Measurements from ENCODE around the gene MBNL1.
"Not testable (repeated sequence)": the region's sequence is repeated elsewhere in the genome, so short reads cannot be mapped to it uniquely, and the experiment has no call there.

Gene MBNL1

DNA sequence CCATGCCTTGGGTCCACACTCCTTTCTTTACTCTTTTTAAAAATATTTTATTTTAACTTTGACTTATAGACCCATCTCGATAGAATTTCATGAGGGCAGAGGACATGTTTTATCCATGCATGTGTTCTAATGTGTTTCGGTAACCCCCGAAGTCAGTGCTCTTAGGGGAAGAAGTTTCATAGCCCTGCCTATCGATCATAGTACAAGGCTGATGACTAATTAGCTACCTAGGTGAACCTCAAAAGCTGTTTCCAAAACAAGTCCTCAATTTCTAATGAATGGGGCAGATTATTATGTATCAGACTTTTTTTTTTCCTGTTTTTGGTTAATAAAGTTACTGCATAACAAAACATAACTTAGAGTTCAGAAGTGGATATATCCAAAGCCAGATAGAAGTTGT is 82.0 kb downstream of the MBNL1 start:
- no peak for DNase-seq
- Mint-ChIP-seq H3K27me3 (no peaks in the 10 kb centered on the region), H3K27ac (no peak overlapping the region), H3K36me3 (peaks cover 42% of the 10 kb centered on the region), H3K9me3 (no peaks in the 10 kb centered on the region), H3K4me3 (no peak overlapping the region), H3K4me1 (peaks cover 23% of the 10 kb centered on the region)
- CTCF ChIA-PET, result no interaction called here

DNA sequence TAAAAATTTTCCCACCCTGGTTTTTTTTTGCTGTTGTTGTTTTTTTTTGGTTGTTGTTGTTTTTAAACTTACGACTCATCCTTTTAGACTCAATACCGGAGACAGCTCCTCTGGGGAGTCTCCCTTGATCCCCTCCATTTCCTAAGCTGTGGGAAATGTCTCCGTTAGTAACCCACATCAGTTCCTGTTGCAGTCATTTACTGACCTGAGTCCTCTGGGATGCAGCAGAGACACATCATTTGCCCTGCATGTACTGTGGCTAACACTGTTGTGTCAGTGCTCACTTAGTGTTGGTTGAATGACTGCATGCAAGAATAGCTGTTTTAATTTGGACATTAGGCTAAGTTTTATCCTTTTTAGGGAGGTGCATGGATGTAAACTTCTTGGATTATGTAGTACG is 83.8 kb downstream of the MBNL1 start:
- H3K9me3 Mint-ChIP-seq, result no peaks in the 10 kb centered on the region
- no peaks in the 10 kb centered on the region for H3K27me3 Mint-ChIP-seq
- DNase-seq, result no peak
- peak overlapping the region; percentile 35 for H3K27ac Mint-ChIP-seq
- H3K4me3 Mint-ChIP-seq, result no peak overlapping the region
- H3K4me1 Mint-ChIP-seq, result peaks cover 30% of the 10 kb centered on the region
- CTCF ChIA-PET, result interaction anchor here (0.6 kb wide), 1 partner anchor 303 kb away, joined by 3 read pairs; no protein-coding TSS in a partner anchor
- H3K36me3 Mint-ChIP-seq, result peaks cover 42% of the 10 kb centered on the region

DNA sequence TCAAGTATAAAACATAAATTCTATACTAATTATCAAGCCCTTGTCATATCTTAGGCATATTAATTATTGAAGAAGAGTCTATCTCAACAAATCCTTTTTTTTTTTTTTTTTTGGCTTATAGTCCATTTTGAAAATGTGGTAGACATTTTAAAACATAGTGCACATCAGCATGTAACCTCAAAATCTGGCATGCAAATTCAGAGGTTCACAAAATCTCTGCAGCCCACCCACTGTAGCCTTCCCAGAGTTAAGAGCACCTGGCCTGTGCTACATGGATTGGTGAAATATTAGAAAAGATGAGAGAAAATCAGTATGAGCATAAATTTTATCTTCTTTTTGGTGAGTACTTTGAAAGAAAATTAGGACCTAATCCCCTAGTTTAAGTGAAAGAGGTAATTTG is 84.8 kb downstream of the MBNL1 start:
- H3K36me3 Mint-ChIP-seq, result peaks cover 44% of the 10 kb centered on the region
- no peaks in the 10 kb centered on the region for H3K9me3 Mint-ChIP-seq
- no peak for DNase-seq
- no peak overlapping the region for H3K4me3 Mint-ChIP-seq
- CTCF ChIA-PET, result no interaction called here
- H3K27me3 Mint-ChIP-seq, result no peaks in the 10 kb centered on the region
- peaks cover 37% of the 10 kb centered on the region for H3K4me1 Mint-ChIP-seq
- H3K27ac Mint-ChIP-seq, result no peak overlapping the region

DNA sequence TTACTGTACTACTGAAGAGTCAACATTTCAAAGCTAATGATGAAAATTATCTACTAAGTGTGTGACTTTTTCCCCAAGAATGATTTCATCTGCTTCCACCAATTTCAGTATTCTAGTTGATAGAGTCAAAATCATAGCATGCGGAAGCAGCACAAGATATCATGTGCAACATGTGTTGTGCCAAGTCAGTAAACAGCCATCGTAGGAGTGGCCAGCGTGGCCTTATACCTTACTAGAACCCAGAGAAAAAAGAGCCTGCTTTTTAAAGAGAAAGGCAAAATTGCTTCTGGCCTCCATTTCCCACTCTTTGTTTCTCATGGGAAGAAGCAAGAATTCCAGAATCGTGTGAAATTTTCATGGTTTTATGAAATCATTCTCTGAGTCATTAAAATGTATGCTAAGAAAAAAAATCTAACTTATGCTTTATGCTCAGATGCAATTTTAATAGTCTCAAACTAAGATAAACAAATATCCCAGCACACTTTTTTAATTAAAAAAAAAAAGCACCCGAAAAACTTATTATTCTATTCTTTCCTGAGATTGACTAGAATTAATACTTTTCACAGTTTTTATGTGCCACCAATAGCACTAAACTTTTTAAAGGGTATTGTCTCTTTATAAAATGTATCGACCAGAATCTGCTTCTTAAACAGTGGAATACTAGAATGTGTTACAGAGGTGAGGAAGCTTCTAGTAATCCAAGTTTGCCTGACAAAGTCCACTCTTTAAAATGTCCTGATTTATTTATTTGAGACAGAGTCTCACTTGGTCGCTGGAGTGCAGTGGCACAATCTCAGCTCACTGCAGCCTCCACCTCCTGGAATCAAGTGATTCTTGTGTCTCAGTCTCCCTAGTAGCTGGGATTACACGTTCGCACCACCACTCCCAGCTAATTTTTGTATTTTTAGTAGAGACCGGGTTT is 87.3 kb downstream of the MBNL1 start:
- Mint-ChIP-seq H3K27ac (no peak overlapping the region), H3K9me3 (no peaks in the 10 kb centered on the region), H3K27me3 (no peaks in the 10 kb centered on the region), H3K36me3 (peaks cover 53% of the 10 kb centered on the region), H3K4me3 (no peak overlapping the region), H3K4me1 (peaks cover 44% of the 10 kb centered on the region)
- DNase-seq, result no peak
- CTCF ChIA-PET, result no interaction called here

DNA sequence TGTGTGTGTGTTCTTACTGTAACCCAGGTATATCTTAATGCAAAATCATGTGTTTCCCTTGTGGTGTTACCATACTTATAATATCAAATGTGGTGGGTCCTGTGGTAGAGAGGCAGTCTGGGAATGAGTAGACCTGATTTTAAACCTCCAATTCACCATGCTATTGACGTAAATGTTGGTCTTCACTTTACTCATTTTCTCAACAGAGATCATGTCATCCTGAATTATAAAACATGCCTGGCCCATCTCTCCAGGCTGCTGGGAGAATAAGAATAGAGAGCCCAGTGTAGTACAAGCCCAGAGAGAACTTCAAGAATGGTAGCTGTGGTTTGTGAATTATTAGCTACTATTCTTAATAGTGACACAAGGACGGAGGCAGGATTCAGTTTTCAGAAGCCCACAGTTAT is 88.1 kb downstream of the MBNL1 start:
- H3K4me3 Mint-ChIP-seq, result no peak overlapping the region
- H3K27ac Mint-ChIP-seq, result peak overlapping the region; percentile 71
- H3K9me3 Mint-ChIP-seq, result no peaks in the 10 kb centered on the region
- CTCF ChIA-PET, result no interaction called here
- no peak for DNase-seq
- peaks cover 54% of the 10 kb centered on the region for H3K36me3 Mint-ChIP-seq
- H3K27me3 Mint-ChIP-seq, result no peaks in the 10 kb centered on the region
- H3K4me1 Mint-ChIP-seq, result peaks cover 45% of the 10 kb centered on the region

DNA sequence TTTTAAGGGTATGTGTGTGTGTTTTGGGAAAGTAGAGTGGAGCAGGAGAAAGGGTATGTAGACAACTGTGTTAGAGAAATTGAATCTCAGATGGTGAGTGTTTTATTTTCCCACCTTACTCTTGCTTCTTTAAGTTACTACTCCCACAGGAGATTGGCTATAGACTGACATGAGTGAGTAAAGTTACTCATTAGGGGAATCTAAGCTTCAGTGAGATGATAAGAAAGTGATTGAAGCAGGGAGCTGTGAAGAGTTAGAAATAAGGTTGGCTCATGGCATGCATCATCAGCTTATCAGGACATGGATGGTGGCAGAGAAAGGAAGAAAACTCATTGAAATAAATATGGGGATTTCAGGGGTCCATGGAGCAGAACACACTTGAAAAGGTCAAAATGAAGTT is 88.9 kb downstream of the MBNL1 start:
- Mint-ChIP-seq H3K27ac (peak overlapping the region; percentile 75), H3K9me3 (no peaks in the 10 kb centered on the region), H3K36me3 (peaks cover 50% of the 10 kb centered on the region), H3K4me1 (peaks cover 45% of the 10 kb centered on the region), H3K4me3 (no peak overlapping the region), H3K27me3 (no peaks in the 10 kb centered on the region)
- CTCF ChIA-PET, result interaction anchor here (1.4 kb wide), 1 partner anchor 11 kb away, joined by 3 read pairs; no protein-coding TSS in a partner anchor
- no peak for DNase-seq

DNA sequence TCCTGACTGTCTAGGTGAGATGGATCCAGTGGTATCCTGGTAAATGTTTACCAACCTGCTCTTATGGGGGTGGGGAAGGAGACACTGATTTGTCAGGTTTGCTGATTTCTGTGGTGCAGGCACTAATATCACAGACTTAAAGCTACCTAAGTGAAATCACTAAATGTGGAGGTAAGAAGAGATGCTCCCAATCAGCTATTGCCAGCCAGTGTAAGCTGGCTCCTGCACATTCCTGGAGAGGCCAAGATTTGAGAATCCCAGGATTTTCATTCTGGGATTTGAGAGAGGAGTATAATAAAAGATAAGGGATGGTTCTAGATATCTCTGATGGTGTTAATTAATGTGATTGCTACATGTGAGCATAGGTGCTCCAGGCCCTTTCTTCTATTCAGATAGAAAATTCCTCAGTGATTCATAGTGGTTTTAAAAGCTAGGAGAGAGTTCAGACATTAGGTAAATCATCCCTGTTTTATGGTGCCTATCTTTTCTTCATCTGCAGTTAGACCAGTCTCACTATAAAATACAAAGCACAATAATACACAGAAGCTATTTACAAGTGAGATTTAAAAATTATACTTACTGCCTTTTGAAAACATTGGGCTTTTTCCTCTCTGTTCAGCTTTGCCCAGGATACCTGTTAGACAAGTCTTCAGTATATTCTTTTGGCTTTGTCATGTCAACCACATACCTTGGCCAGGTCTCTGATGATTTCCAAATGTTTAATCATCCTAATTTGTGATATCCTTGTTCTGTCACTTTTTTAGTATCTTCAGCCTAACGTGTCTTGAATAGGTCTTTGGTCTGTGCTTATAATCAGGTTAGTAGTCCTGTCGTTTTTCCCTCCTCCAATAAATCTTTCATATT is 90.9 kb downstream of the MBNL1 start:
- H3K27ac Mint-ChIP-seq, result no peak overlapping the region
- no peaks in the 10 kb centered on the region for H3K27me3 Mint-ChIP-seq
- H3K4me3 Mint-ChIP-seq, result no peak overlapping the region
- H3K9me3 Mint-ChIP-seq, result no peaks in the 10 kb centered on the region
- DNase-seq, result no peak
- H3K4me1 Mint-ChIP-seq, result peaks cover 44% of the 10 kb centered on the region
- H3K36me3 Mint-ChIP-seq, result peaks cover 44% of the 10 kb centered on the region
- CTCF ChIA-PET, result no interaction called here

DNA sequence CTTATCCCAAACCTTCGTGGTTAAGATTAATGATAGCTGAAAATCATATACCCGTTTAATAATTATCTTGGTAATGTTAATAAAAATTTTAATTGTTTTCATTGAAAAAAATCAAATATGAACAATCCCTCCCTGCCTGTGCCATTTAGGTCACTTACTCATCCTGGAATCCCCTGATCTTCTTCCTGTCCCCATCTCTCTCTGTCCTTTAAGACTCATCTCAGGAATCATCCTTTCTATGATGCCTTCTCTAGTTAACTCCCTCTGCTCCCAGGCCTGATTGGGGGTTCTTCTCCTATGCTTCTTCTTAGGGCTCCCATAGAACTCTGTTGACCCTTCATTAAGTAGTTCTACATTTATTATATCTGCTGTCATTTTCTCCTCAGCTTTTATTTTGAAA is 91.6 kb downstream of the MBNL1 start:
- Mint-ChIP-seq H3K4me3 (no peak overlapping the region), H3K9me3 (no peaks in the 10 kb centered on the region)
- CTCF ChIA-PET, result no interaction called here

DNA sequence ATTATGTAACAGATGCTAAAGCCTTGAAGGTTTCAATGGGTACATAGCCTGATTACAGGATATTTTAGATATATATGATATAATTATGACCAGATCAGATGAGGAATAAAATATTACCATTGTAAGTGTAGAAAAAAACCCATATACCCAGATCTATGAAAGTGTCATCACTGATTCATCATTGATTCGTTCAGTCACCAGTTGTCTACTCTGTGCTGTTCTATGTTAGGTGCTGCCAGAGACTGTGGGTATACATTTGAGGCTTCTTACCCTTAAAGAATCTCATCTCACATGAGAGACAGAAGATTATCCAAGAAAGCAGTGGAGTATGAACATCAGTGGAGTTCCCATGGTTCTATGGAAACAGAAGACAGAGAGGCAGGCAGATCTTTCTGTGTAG is 92.2 kb downstream of the MBNL1 start:
- Mint-ChIP-seq H3K9me3 (no peaks in the 10 kb centered on the region), H3K27ac (no peak overlapping the region), H3K4me1 (peaks cover 41% of the 10 kb centered on the region), H3K27me3 (no peaks in the 10 kb centered on the region), H3K36me3 (peaks cover 43% of the 10 kb centered on the region), H3K4me3 (no peak overlapping the region)
- CTCF ChIA-PET, result no interaction called here
- no peak for DNase-seq

More for the DNA sequence above, 91.6 kb downstream of the MBNL1 start:
- Mint-ChIP-seq H3K4me1 (peaks cover 43% of the 10 kb centered on the region), H3K27ac (no peak overlapping the region), H3K27me3 (no peaks in the 10 kb centered on the region), H3K36me3 (peaks cover 42% of the 10 kb centered on the region)
- no peak for DNase-seq

DNA sequence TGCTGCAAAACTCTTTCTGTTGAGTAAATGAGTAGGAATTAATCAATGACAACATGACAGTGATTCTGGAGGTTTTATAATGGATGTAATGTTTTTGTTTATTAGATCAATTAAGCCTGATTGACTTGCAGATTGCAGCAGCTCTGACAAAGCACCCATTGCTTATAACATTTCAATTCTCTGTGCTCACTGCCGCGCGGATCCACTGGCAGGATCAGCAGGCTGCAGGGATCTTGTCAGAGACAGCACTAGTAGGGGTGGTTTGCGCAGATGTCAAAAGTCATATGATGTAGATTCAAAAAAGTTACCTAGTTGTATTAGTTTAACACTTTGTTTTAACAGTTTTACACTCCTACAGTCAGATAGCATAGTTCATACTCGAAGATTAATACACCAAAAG is 93.4 kb downstream of the MBNL1 start:
- H3K9me3 Mint-ChIP-seq, result peaks cover 2% of the 10 kb centered on the region
- DNase-seq, result no peak
- H3K4me1 Mint-ChIP-seq, result peaks cover 39% of the 10 kb centered on the region
- no peaks in the 10 kb centered on the region for H3K27me3 Mint-ChIP-seq
- peak overlapping the region; percentile 40 for H3K27ac Mint-ChIP-seq
- no peak overlapping the region for H3K4me3 Mint-ChIP-seq
- H3K36me3 Mint-ChIP-seq, result peaks cover 47% of the 10 kb centered on the region
- CTCF ChIA-PET, result interaction anchor here (0.6 kb wide), 1 partner anchor 846 kb away, joined by 4 read pairs; no protein-coding TSS in a partner anchor

DNA sequence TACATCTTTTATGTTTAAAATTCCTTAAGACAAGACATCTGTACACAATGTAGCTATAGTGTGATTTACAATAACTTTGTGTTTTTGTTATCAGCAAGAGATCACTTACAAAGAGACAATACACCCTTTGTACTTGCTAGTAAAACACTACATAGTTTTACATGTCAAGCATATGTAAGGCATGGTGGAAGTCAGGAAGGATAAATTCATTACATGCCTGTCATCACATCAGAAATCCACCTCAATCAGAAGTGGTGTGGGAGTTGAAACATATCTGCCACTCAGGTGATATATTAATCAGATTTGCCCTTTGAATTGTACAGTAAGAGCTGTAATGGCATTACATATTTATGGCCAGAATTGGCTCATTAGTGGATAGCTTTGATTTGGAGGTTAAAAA is 95.5 kb downstream of the MBNL1 start:
- H3K4me1 Mint-ChIP-seq, result peaks cover 50% of the 10 kb centered on the region
- no peak overlapping the region for H3K27ac Mint-ChIP-seq
- CTCF ChIA-PET, result no interaction called here
- H3K36me3 Mint-ChIP-seq, result peaks cover 58% of the 10 kb centered on the region
- no peak for DNase-seq
- peaks cover 6% of the 10 kb centered on the region for H3K9me3 Mint-ChIP-seq
- no peaks in the 10 kb centered on the region for H3K27me3 Mint-ChIP-seq
- no peak overlapping the region for H3K4me3 Mint-ChIP-seq

DNA sequence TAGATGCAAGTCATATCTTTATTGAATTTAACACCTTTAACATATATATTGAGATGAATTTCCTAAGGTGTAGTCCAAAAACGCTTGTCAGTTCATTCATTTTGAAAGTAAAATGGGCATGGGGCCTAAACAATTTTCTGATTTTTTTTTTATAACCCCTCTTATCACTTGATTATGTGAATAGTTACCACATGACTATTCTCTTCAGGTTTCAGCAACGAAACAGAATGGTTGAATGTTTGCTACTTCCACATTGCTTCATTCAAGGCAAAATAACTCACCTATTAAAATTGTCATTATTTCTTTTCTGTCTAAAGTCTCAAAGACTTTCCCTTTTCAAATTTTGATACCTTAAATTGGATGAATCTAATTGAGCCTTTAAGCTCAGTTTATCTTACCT is 96.4 kb downstream of the MBNL1 start:
- Mint-ChIP-seq H3K4me3 (no peak overlapping the region), H3K27ac (no peak overlapping the region), H3K4me1 (peaks cover 53% of the 10 kb centered on the region), H3K36me3 (peaks cover 59% of the 10 kb centered on the region), H3K27me3 (no peaks in the 10 kb centered on the region), H3K9me3 (peaks cover 6% of the 10 kb centered on the region)
- CTCF ChIA-PET, result interaction anchor here (0.6 kb wide), 1 partner anchor 25 kb away, joined by 3 read pairs; no protein-coding TSS in a partner anchor
- DNase-seq, result no peak

DNA sequence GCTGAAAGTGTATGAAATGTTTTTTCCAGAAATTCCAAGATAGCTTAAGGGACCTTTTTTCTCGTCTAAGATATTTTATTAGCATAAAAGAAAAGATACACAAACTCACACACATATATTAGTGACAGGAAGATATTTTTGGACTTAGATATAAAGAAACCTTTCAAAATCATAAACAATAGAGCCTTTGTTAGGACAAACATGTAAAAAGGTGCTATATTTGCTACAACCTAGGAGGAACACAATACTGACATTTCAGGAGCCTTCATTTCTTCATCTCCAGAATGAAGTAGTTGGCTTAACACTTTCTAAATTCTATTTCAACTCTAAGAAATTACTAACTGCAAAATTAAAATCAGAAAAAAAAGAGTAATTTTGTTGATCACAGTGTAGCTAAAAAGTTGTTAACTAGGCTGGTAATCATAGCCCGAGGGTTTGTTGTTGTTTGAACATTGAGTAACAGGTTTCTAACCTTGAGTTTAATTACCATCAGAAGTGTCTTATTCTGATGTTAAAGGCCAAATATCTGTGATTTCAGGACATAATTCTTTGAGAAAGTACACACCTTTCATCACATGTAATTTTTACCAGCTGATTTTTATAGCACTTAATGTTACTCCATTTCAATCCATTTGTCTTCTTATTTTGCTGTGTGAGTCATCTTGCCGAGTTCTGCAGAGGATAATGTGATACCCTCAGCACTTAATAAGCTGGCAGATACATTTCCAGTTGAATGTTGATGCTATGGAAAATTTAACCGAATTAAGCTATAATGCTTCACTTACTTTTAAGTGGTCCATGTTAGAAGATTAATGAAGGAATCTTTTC is 97.3 kb downstream of the MBNL1 start:
- Mint-ChIP-seq H3K27ac (no peak overlapping the region), H3K4me1 (peaks cover 59% of the 10 kb centered on the region), H3K4me3 (no peak overlapping the region), H3K36me3 (peaks cover 64% of the 10 kb centered on the region), H3K27me3 (no peaks in the 10 kb centered on the region), H3K9me3 (peaks cover 6% of the 10 kb centered on the region)
- CTCF ChIA-PET, result interaction anchor here (0.6 kb wide), 1 partner anchor 24 kb away, joined by 3 read pairs; no protein-coding TSS in a partner anchor
- no peak for DNase-seq

DNA sequence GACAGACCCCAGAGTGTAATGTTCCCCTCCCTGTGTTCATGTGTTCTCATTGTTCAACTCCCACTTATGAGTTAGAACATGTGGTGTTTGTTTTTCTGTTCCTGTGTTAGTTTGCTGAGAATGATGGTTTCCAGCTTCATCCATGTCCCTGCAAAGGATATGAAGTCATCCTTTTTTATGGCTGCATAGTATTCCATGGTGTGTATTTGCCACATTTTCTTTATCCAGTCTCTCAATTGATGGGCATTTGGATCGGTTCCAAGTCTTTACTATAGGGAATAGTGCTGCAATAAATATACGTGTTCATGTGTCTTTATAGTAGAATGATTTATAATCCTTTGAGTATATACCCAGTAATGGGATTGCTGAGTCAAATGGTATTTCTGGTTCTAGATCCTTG is 98.5 kb downstream of the MBNL1 start:
- H3K4me3 Mint-ChIP-seq, result peak overlapping the region; percentile 16
- CTCF ChIA-PET, H3K9me3 Mint-ChIP-seq, DNase-seq, H3K27me3 Mint-ChIP-seq: not testable (repeated sequence)
- peak overlapping the region; percentile 58 for H3K27ac Mint-ChIP-seq
- peaks cover 61% of the 10 kb centered on the region for H3K4me1 Mint-ChIP-seq
- H3K36me3 Mint-ChIP-seq, result peaks cover 66% of the 10 kb centered on the region
